Measurements from ENCODE around the gene ANP32D. TPM values are rescaled to one million over a fixed set of nuclear protein-coding genes. Genes with fewer than 3 reads are reported as not detected.
"Not testable (repeated sequence)": the region's sequence is repeated elsewhere in the genome, so short reads cannot be mapped to it uniquely, and the experiment has no call there.

Gene ANP32D
- total and polyA plus RNA-seq, 9 of the 15 experiments (the other 6 are each of a cell fraction or from before 2014, with no cell fraction given): not detected

DNA sequence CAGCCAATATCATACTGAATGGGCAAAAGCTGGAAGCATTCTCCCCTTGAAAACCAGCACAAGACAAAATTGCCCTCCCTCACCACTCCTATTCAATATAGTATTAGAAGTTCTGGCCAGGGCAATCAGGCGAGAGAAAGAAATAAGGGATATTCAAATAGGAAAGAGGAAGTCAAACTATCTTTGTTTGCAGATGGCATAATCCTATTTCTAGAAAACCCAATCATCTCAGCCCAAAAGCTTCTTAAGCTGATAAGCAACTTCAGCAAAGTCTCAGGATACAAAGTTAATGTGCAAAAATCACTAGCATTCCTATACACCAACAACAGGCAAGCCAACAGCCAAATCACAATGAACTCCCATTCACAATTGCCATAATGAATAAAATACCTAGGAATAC lies 21.0 kb upstream of the ANP32D start (continued):
- no peak for TF ChIP-seq RBM22 (IDR thresholded peaks at IDR 0.05; ENCODE audit: low read depth, low read length, poor library complexity, severe bottlenecking)
- no peak for TF ChIP-seq ZNF253 (CRISPR knock-in tag; conservative IDR thresholded peaks at IDR 0.05)
- no peak for TF ChIP-seq POLR2B (IDR thresholded peaks at IDR 0.05; ENCODE audit: low read depth, partially characterized antibody)
- TF ChIP-seq SMARCE1 (IDR thresholded peaks at IDR 0.05): peak; percentile 40; the same call in 1 of the 2 replicates
- no peak for TF ChIP-seq GABPB2 (CRISPR knock-in tag; conservative IDR thresholded peaks at IDR 0.05)
- no peak for TF ChIP-seq POLR2AphosphoS2 (IDR thresholded peaks at IDR 0.05; ENCODE audit: low read length)

- DNase-seq (ENCODE audit: extremely low read depth in 1 of 4, low spot score in 3 of 4); H2AFZ ChIP-seq (ENCODE audit: low read depth, low read length); POLR2A ChIA-PET; H3K9me1 ChIP-seq (ENCODE audit: control insufficient read depth, insufficient read depth, low read length); BruUV-seq (replicated peaks); H3K9ac ChIP-seq (ENCODE audit: insufficient read depth in 1 of 2, low read depth in 2 of 2, low read length in 2 of 2); H3K4me1 ChIP-seq (replicated peaks in 1 of 2; ENCODE audit: control insufficient read depth in 2 of 2, insufficient read depth in 2 of 2, low read length in 2 of 2); ATAC-seq; FAIRE-seq; H3K27me3 ChIP-seq (ENCODE audit: control insufficient read depth in 2 of 2, insufficient read depth in 2 of 2, low read length in 2 of 2); H3K79me2 ChIP-seq (ENCODE audit: control insufficient read depth, insufficient read depth, low read length); H3K27ac ChIP-seq (ENCODE audit: extremely low read depth, low read depth, low read length); H3K36me3 ChIP-seq (ENCODE audit: control insufficient read depth, insufficient read depth, low read length); H3K9me3 ChIP-seq (replicated peaks; ENCODE audit: control insufficient read depth, insufficient read depth, low read depth, low read length); H3K4me2 ChIP-seq (ENCODE audit: insufficient read depth, low read length); in situ Hi-C loops (cut with MboI); H4K20me1 ChIP-seq (replicated peaks; ENCODE audit: control insufficient read depth, insufficient read depth, low read length); H3K4me3 ChIP-seq: not testable (repeated sequence)
- peak; percentile 88 for TF ChIP-seq ZNF146 (CRISPR knock-in tag; IDR thresholded peaks at IDR 0.05; ENCODE audit: unreplicated experiment)
- 0 out of 2 replicates have a peak, but pooled peaks have one; percentile 13 for TF ChIP-seq BCOR (IDR thresholded peaks at IDR 0.05)
- CTCF ChIA-PET (ENCODE audit: low intra/inter-chr PET ratio): interaction anchor here (0.7 kb wide), 1 partner anchor 263 kb away, joined by 4 read pairs; no protein-coding TSS in a partner anchor
- intact Hi-C loops (cut with micrococcal nuclease): loop anchor here (5.0 kb wide), 1 partner anchor 116 kb away; no protein-coding TSS in a partner anchor
- WGBS (ENCODE audit: insufficient coverage, low coverage, missing lambda C conversion rate): 15% methylated on average over 2 of the region's 2 CpGs
Measured at GRCh38 chr12:48452961-48453360, 19.4 kb upstream of the ANP32D start.
